Mesenteric fat pad (tissue), 1 donor: Measurements from ENCODE around the gene LARP4B. TPM values are rescaled to one million over a fixed set of nuclear protein-coding genes. Genes with fewer than 3 reads are reported as not detected.
A peak's percentile ranks its signal among the peaks of the same experiment; 100 is the strongest.

ENCODE experiments used
- DNase-seq: peaks from one replicate; pipeline ENCODE4 v3.0.0-alpha.2; 2020; ENCODE audit warnings: low spot score
- total RNA-seq: library from RNA; stranded (reverse); fragmentation: NEBNext Ultra II Directional; extraction: Animal tissue kit (Norgen Biotek cat#: 25700); gene quantifications from one replicate; pipeline ENCODE4 v1.2.1, GENCODE V29; 2021
- donor health status: DM: yes; HTN: yes; CAD: no.

Gene LARP4B
- total RNA-seq, 1 donor from 2014 or later, result 74.7 TPM

DNA sequence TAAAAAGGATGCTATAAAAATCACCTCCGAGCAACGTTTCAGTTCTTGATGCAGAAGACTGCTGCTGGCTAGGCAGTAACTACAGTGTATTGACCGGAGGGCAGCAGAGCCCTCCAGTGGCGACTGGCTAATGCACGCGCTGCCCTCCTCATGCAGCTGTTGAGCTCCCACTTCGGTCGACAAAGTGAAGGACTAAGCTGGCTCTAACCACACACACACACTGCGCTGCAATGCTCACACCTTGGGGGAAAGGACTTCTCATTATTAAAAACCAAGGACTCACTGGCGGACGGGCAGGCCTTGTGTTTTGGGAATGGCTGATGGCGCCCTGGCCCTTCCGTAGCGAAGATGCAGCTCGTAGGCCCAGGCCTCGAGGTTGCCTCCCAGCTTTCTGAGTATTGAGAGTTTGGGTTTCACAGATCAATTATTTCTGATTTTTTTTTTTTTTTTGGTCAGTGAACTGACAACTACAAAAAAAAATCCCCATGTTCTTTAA lies 121.1 kb downstream of the LARP4B start:
- DNase-seq, result peak; percentile 45

DNA sequence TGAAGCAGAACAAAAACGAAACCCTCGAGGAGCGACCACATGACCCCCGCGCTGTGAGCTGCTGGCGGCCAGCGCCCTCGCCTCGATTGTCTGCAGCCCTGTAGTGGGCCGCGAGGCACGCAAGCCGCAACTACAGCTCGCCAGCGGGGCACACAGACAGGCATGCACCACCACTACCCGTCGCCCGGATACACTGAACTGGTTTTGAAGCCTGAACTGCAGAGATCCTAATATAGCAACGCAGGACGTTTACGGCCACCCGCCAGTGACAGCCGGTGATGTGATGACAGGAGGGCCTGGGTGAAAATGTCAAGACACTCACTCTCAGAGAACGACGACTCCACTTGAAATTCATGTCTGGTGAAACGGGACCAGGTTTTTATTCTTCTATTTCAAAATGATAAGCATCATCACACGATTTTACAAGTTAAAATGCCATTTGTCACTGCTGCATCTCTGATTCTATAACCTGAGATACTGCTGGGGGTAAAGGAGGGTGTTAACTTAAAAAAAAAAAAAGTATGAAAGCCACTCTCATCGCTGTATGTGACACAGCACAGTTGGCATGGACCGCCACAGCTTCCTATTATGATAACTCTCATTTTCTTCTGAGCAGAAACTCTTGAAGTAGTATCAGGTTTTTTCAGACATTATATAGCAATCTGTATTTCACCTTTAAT lies 121.7 kb downstream of the LARP4B start:
- peak; percentile 87 for DNase-seq

DNA sequence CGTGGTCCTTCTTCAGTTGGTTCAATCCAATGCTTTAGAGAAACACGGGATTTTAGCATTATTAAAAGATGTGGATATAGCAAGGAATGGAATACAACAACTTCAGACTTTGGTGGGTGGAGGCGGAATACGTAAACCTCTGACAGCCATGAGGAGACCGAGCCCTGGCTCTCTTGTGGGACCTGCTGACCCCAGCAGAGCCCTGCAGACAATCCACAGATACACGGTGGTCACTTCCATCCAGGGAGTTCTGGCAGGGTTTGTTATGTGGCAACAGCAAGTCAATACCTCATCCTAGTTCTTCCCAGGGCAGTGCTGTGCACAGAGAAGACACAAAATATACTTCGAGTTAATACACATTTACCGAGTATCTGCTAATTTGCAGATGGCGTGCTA lies 123.5 kb downstream of the LARP4B start:
- DNase-seq, result peak; percentile 51

DNA sequence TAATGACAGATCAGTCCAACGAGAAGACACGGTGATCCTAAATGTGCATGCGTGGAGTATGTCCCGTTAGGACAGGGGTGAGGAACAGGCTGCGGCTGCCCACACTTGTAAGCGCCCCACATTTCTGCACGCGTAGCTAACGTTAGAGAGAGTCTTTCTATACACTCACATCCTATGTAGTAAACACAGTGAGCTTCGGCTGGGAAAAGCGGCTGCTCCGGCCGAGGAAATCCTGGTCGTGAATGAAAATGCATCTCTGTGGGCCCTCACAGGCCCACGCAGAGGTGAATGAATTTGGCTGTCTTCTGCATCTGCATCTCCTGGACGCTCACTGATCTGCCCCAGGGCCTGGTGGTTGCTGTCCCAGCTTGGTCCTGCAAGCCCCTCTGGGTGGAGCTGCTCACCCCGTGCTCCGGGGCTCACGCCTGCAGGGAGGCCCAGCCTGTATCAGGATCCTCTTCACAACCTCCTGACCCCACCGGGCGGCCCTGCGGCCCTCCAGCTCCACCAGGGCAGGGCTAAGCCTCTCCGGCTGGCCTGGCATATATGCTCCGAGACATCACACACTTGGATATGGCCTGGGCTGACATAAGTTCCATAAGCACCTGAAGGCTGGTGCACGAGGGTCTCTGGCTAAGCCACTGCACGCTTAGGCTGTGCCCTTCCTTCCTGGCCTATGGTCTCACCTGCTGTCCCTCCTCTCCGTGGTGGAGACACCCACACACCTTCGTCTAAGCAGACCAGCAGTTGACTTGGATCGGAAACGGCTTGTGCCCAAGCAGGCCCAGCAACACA lies 124.1 kb downstream of the LARP4B start:
- DNase-seq, result peak; percentile 82

DNA sequence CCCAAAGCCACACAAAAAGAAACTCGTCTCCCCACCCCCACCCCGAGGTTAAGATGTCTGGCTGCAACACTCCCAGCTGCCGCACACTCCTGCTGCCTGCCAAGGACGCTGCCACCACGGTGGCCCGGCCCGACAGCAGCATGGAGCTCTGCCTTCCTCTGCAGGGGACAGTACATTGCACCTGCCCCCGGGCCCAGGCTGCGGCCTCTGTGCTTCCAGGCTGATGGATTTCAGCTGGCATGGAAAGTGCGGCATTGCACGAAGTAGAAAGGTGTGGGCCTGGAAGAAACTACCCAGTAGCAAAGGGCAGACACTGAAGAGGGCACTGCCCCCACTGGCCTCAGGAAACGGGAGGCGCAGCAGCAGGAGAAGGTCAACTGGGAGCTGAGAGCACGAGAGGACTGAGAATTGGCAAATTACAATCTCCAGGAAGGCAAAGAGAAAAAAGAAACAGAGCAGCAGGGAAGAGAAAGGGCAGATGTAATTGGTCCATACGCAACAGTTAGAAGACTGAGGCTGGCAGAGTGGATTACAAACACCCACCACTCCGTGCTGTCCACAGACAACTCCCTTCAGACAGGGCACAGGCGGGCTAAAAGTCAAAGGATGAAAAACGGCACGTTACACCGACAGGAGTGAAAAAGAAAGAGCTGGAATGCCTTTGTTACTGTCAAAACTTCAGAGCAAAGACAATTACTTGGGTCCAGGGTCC lies 124.9 kb downstream of the LARP4B start:
- DNase-seq, result peak; percentile 57

DNA sequence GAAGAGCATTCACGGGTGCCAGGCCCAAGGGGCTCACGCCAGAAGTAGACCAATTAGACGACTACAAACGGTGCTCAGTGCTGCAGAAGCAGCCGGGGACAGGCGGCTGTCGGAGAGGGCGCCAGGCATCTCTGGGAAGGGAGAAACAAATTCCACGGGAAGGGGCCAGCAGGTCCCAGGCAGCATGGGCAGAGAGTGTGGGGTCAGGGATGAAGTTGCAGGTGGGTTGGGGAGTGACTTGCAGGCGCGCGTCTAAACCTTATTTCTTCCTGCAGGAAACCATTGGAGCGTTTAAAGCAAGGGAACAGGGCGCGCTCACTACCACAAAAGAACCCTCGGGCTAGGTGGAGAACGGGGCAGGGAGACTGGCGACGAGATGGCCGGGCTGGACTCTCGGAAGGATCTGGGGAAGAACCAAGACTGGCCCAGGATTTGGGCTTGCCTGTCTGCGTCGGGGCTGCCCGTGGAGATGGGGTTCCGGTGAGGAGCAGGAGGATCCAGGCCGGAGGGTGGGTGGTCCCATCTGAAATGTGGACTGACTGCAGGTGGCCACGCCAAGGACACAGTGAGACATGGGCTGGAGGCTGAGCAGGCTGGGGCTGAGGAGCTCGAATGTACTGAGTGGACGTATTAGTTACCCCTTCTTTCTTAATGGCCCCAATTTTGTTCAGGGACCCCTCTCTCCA lies 125.7 kb downstream of the LARP4B start:
- DNase-seq, result peak; percentile 83

DNA sequence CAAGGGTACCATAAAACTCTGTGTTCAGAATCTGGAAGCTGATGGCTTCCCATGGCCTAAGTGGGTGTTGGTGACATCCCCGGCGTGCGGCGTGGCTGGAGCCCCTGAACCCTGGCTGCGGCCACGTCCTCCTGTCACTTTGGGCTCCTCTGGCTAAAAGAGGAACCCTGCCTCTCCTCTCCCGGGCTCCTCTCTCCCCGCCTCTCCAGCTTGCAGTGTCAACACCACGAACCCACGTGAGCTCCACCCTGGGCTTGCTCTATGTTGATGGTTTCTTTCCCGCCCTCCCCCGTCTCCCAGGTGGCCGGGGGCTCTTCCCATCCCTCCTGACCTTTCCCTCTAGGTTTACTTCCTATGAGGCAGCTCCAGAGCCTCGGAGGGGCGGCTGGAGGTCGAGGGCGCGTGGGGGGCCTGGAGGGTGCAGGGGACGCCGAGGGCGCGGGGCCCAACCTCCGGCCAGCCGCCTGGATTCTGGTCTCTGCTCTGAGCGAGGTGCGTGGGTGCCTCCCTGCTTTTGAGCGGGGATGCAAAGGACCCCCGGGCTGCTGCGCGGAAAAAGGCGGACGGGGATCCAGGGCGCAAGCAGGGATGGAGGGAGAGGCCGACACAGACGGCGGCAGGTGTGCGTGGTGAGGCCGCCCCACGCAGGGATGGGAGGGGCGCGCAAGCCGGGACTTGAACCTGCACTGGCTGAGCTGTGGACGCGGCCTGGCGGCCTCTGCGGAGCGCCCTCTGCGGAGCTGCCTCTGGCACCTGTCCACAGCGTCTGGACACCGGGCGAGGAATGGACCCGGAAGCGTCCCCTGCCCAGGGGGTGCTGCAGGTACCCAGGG lies 126.5 kb downstream of the LARP4B start:
- DNase-seq, result peak; percentile 84

DNA sequence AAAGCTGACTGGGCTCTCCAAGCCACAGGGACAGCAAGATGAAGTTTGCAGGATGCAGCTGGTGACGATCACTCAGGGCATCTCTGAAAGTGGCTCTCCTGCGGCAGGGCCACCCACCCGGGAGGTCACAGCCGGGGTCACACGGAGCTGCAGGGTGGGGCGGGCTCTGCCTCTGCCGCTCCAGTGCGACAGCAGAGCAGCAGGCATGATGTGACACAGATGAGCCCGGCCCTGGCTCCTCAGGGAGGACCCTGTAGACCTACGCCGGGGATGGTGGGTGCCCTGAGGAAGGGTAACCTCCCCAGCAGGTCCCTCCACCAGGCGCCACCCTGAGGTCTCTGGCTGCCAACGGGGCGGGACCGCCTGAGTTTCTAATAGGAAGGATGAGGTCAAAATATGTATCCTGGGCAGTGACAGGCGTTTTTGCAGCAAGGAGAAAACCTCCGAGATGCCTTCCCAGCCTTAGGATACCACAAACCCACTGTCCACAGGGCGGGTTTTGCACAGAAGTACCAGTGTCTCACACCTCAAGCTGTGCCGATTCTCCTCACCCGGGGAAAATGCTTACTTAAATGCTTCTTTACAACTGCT lies 127.2 kb downstream of the LARP4B start:
- DNase-seq, result peak; percentile 80

DNA sequence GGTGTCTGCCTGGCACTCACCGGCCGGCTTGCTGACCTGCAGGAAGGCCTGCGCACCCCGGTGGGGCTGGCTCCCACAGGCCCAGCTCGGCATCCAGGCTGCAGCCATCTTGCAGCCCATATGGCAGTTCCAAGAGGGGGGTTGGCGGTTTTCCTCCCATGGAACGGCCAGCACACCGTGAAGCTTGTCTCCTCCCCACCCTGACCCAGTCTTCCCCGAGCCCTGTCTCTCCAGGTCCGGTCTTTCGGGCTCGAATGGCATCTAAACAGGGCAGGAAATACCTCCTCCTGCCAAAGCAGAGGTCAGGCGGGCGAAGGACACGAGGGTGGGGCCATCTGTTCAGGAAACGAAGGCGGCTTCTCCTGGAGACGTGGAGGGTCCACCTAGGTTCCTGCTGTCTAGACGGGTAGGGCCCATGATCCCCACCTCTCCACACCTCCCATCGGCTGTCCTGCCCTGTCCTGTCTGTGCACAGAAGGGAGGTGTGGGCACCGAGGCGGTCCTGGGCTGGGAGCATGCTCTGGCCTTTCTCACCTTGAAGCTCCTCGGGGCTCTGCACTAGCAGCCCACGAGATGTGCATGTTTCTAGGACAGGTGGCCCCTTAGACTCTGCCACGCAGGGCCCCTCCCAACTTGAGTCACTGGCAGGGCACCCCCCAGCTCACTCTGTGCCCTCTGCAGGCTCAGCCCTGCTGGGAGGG lies 128.3 kb downstream of the LARP4B start:
- peak; percentile 79 for DNase-seq

DNA sequence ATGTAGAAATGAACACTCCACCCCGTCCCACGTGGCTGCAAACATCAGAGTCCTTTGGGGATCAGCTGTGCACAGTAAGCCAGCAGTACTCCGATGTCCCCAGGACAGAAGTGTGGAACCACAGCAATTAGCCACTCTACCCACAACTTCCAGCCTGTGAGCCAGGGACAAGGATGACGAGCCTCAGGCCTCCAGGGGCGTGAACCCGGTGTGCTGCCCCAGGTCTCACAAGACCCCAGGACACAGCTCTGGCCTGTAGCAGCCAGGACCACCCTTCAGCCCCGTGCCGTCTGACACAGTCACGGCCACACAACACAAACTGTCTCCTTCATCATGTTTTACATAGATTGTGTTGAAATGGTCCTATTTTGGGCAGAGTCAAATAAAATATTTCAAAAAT lies 129.0 kb downstream of the LARP4B start:
- peak; percentile 39 for DNase-seq

DNA sequence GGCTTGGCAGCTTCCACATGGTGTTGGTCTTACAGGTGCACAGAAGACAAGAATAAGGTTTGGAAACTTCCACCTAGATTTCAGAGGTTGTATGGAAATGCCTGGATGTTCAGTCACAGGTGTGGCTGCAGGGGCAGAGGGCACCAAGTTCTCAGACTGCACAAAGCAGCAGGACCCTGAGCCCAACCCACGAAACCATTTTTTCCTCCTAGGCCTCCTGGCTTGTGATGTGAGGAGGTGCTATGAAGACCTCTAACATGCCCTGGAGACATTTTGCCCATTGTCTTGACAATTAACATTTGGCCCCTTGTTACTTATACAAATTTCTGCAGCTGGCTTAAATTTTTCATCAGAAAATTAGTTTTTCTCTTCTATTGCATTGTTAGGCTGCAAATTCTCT lies 134.3 kb downstream of the LARP4B start:
- peak; percentile 28 for DNase-seq

DNA sequence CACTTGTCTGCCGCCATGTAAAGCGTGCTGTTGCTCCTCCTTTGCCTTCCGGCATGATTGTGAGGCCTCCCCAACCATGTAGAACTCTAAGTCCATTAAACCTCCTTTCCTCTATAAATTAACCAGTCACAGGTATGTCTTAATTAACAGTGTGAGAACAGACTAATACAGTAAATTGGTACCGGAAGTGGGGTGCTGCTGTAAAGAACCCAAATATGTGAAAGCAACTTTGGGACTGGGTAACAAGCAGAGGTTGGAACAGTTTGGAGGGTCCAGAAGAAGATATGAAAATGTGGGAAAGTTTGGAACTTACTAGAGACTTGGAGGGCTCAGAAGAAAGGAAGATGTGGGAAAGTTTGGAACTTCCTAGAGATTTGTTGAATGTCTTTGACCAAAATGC lies 135.3 kb downstream of the LARP4B start:
- no peak for DNase-seq

DNA sequence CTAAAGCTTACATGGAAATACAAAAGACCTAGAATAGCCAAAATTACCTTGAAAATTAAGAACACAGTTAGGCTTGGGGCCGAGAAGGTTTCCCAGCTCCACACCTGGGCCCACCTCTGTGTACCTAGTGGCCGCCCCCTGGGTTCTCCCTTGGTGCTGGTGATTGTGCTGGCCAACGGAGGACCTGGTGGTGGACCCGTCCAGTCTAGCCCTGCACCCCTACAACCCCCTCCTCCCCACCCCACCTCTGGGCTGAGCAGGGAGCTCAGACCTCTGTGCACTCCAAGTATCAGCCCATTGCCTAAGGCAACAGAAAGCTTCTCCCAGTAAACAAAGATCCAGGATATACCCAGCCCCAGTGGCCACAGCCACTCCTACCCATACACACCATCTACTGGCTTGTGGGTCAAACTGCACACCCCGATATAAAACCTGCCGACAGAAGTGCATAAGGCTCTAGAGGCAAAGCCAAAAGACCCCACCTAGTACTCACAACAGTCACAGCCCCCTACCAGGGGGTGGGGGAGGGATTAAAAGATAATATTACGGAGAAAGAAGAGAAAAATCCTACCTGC lies 137.0 kb downstream of the LARP4B start:
- DNase-seq, result peak; percentile 57

DNA sequence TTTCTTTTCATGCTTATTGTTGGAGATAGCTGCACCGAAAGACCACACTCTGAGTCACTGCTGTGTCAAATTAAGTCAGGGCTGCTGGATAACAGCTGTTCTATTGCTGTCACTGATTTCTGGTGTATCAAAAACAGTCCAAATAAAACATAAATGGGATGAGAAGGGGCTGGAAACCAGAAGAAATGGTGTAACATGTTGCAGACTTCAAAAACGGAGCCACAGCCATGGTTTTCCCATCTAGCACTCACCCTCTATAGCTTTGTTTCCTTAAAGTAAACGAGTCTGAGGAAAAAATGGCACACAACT lies 138.8 kb downstream of the LARP4B start:
- no peak for DNase-seq

DNA sequence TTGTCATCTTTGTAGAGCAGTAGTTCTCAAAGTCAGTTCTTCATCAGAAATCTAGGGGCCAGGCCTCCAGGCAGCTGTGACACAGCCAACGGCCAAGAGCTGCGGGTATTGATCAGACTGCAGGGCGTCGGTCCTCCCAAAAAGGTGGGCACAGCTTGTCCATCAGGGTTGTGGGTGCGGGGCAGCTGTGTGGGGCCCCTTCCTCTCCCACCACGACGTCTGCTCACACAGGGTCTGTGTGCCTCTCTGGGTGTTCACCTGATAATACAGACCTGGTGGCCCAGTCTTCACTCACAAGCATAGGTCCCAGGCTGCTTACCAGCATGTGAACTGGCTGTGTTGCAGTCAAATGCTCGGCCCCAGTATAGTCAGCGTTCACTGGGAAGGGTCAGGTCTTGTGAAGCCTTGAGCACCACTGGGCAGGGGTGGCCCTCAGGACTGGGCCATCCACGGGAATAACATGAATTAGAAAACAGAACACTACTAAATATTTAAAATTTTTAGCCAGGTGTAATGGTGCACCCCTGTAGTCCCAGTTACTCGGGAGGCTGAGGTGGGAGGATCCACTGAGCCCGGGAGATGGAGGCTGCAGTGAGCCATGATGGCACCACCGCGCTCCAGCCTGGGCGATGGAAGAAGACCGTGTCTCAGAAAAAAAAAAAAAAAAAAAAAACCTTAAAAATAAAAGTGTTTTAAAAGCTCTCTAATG lies 139.3 kb downstream of the LARP4B start:
- DNase-seq, result peak; percentile 77

DNA sequence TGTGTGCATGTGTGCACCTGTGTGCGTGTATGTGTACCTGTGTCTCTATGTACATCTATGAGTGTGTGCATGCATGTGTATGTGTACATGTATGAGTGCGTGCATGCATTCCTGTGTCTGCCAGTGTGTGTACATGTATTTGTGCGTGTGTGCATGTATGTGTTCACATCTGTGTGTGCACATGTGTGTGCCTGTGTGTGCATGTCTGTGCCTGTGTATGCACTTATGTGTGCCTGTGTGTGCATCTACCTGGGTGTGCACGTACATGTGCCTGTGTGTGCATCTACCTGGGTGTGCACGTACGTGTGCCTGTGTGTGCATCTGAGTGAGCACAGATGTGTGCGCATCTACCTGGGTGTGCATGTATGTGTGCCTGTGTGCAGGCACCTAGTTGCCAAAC lies 139.9 kb downstream of the LARP4B start:
- no peak for DNase-seq

DNA sequence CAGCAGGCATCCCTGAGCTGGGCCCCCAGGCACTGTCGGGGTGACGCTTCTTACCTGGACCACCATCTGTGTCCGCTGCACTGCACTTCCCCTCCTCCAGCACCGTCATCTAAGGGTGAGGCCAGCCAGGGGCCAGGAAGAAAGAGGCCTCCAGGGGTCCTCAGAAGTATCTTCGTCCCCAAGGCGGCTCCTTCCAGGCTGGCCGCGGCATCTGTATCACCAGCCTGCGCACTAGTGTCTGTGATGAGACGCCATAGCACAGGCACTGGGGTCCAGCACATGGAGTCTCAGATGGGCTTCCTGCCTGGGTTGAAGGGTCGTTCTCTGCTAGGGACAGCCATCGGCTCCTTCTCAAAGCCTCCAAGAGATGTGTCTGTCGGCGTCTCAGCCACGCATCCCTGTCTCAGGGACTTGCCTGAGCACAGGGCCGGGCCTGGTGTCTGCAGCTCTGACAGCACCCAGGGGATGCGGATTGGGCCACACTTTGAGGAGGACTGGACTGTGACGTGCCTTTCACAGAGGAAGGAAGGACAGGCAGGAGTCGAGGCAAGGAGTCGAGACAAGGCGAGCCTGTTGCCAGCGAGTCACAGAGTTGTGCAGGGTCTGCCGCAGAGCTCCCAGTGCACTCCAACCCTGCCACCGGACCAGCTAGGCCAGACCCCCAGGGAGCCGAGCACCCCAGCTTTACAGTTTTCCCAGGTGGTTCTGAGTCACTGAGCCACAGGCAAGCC lies 140.5 kb downstream of the LARP4B start:
- peak; percentile 74 for DNase-seq
